Uterus (tissue), 4 donors: Measurements from ENCODE around the gene ZNF32. TPM values are rescaled to one million over a fixed set of nuclear protein-coding genes. Genes with fewer than 3 reads are reported as not detected.
A peak's percentile ranks its signal among the peaks of the same experiment; 100 is the strongest.

Experiments
- DNase-seq, 2 donors: peaks; one replicate each; pipeline ENCODE4 v3.0.0-alpha.2; 2019 to 2020
- H3K27ac ChIP-seq, 2 donors: fragments of 200-600 bp; sonication (generic); 1 replicate in 1 of 2; 2 replicates in 1 of 2; pipeline ENCODE4 v1.5.1; 2016 to 2018
- H3K27me3 ChIP-seq, 2 donors: fragments of 200-600 bp; sonication (generic); one replicate each; pipeline ENCODE4 v1.5.1; 2018 to 2019; ENCODE audit warnings: control low read depth in 1 of 2
- H3K36me3 ChIP-seq, 2 donors: fragments of 200-600 bp; sonication (generic); one replicate each; pipeline ENCODE4 v1.5.1; 2019; ENCODE audit warnings: control low read depth in 1 of 2
- H3K4me1 ChIP-seq, 2 donors: fragments of 200-600 bp; sonication (generic); one replicate each; pipeline ENCODE4 v1.5.1; 2018 to 2019; ENCODE audit warnings: control low read depth in 1 of 2
- H3K4me3 ChIP-seq, 2 donors: fragments of 200-600 bp; sonication (generic); 1 replicate in 1 of 2; 2 replicates in 1 of 2; pipeline ENCODE4 v1.5.1; 2018 to 2019; ENCODE audit warnings: mild to moderate bottlenecking in 1 of 2
- H3K9me3 ChIP-seq, 2 donors: fragments of 200-600 bp; sonication (generic); one replicate each; pipeline ENCODE4 v1.5.1; 2019; ENCODE audit warnings: control low read depth in 1 of 2
- POLR2A ChIP-seq, 2 donors: fragments of 450-650 bp; IDR thresholded peaks; one replicate each; pipeline ENCODE4 v1.6.1; 2016; ENCODE audit warnings: antibody characterized with exemption in 2 of 2, mild to moderate bottlenecking in 1 of 2, moderate library complexity in 1 of 2
- intact Hi-C: fragments of 100-400 bp; cut with DNase I; formaldehyde crosslinking; loops from one replicate; pipeline ENCODE4 v1.15.1; 2023; ENCODE audit warnings: low total_unique reads
- total RNA-seq, 4 donors: library from RNA; depleted of rRNA in 3 of 4; stranded (reverse); fragments of >200 nt in 3 of 4; gene quantifications; one replicate each; pipeline versions ENCODE4 v1.1.0 to v1.2.4, GENCODE V29; 2014 to 2023
- TF ChIP-seq, protein P1 (sequence below), 4 experiments: fragments of 200-600 bp in 2 of 4; fragments of 450-650 bp in 2 of 4; sonication (generic) in 2 of 4; IDR thresholded peaks; one replicate each; pipeline ENCODE4 v1.5.1; 2016 to 2019; ENCODE audit warnings: antibody characterized with exemption in 4 of 4, mild to moderate bottlenecking in 2 of 4, moderate library complexity in 1 of 4
- donor health status: DM: yes; HTN: yes; CAD: no.

The ZNF32 gene
- total RNA-seq, 4 donors from 2014 or later: 51.2 to 83.5 (median 67.0) TPM

DNA sequence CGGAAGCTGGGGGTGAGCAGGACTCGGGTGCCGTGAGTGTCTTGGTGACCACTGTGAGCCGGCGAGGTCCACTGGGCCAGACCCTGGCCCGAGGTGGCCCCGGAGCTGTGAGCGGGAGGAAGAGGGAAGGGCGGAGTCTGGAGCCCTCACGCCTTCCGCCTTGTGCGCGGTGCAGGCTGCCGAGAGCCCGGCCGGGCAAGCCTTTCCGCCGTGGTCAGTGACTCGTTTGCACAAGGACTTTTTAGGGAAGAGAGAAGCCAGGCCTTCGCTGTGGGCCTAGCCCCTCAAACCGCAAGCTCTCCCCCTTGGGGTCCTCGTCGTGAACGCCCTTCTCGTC is 40.9 kb upstream of the ZNF32 start:
- intact Hi-C loops: no loop called here

DNA sequence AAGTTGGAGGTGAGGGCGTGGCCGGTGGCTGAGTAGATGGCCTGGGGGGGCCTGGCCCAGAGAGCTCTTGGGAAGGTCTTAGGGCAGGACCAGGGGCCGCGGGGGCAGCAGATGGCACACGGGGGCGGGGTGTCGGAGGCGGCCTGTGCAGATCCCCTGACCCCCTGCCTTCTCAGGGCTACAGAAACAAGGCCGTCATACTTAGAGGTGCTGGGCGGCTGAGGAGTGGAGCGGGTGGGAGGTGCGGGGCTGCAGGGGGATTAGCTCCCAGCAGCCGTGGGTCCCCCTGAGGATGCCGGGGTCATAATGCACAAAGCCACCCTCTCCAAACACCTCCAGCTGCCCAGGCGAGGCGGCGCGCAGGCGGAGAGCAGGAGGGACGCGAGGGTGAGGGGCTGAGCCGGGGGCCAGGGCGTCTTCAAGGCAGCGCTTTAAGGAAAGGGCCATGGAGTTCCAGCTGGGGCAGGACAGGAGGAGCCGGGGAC is 40.4 kb upstream of the ZNF32 start:
- Histone ChIP-seq H3K4me3 (peak overlapping the region; percentile 41 to 55), H3K27me3 (no peaks in the 10 kb centered on the region), H3K36me3 (no peaks in the 10 kb centered on the region), H3K4me1 (no peaks in the 10 kb centered on the region), H3K27ac (peak overlapping the region in 1 of 2 donors; percentile 76), H3K9me3 (no peaks in the 10 kb centered on the region)
- no peak for DNase-seq
- intact Hi-C loops: no loop called here
- TF ChIP-seq, protein P1, sequence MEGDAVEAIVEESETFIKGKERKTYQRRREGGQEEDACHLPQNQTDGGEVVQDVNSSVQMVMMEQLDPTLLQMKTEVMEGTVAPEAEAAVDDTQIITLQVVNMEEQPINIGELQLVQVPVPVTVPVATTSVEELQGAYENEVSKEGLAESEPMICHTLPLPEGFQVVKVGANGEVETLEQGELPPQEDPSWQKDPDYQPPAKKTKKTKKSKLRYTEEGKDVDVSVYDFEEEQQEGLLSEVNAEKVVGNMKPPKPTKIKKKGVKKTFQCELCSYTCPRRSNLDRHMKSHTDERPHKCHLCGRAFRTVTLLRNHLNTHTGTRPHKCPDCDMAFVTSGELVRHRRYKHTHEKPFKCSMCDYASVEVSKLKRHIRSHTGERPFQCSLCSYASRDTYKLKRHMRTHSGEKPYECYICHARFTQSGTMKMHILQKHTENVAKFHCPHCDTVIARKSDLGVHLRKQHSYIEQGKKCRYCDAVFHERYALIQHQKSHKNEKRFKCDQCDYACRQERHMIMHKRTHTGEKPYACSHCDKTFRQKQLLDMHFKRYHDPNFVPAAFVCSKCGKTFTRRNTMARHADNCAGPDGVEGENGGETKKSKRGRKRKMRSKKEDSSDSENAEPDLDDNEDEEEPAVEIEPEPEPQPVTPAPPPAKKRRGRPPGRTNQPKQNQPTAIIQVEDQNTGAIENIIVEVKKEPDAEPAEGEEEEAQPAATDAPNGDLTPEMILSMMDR (IDR thresholded peaks at IDR 0.05): no peak
- TF ChIP-seq POLR2A (IDR thresholded peaks at IDR 0.05): no peak

More for the DNA sequence above, 40.9 kb upstream of the ZNF32 start:
- H3K9me3 ChIP-seq: no peaks in the 10 kb centered on the region
- H3K4me1 ChIP-seq: no peaks in the 10 kb centered on the region
- no peaks in the 10 kb centered on the region for H3K27me3 ChIP-seq
- H3K4me3 ChIP-seq: peak overlapping the region; percentile 41 to 55
- TF ChIP-seq POLR2A (IDR thresholded peaks at IDR 0.05): no peak
- TF ChIP-seq, protein P1 (IDR thresholded peaks at IDR 0.05): no peak
- H3K27ac ChIP-seq: peak overlapping the region; percentile 76 to 78
- peak; percentile 54 to 68 for DNase-seq
- no peaks in the 10 kb centered on the region for H3K36me3 ChIP-seq

DNA sequence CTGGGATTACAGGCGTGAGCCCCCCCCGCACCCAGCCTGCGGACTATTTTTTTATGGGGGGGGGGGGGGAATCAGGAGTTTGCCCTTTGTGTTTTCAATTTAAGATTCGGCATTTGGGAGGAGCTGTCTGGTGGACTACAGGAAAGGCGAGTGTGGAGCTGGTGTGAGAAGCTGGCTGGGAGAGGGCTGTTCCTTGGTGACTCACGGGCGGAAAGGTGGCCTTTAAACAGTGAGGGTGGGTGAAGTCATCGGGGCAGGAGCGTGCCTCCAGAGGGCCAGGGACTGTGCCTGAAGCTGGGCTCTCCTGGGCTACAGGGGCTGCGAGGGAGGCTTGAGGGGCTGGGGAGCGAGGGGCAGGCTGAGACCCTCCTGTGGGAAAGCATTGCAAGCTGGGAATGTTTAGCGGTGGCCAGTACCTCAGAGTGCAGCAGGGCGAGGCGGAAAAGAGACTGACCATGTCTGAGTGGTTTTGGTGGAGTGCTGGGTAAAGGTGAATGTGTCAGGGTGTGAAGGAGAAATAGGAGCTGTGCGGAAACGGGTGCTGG is 39.7 kb upstream of the ZNF32 start:
- no peak for DNase-seq
- intact Hi-C loops: no loop called here
- H3K36me3 ChIP-seq: no peaks in the 10 kb centered on the region
- H3K4me3 ChIP-seq: no peak overlapping the region
- no peaks in the 10 kb centered on the region for H3K9me3 ChIP-seq
- no peaks in the 10 kb centered on the region for H3K4me1 ChIP-seq
- no peaks in the 10 kb centered on the region for H3K27me3 ChIP-seq
- TF ChIP-seq, protein P1 (IDR thresholded peaks at IDR 0.05): no peak
- no peak for TF ChIP-seq POLR2A (IDR thresholded peaks at IDR 0.05)
- H3K27ac ChIP-seq: no peak overlapping the region

DNA sequence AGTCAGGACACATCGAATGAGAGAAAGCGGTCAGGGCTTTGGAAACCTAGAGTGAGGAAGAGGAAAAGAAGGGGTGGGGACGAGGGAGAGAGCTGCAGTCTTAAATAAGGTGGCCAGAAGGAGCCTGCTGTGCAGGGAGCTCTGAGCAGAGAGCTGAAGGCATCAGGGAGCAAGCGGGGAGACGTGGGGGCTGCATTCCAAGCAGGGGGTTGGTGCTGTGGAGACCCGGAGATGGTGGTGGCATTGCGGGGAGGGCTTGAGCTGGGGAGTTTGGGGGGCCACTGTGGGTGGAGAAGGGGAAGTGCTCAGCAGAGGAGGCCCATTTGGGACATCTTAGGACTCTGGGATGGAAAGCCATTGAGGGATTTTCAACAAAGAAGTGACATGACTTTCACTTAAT is 38.7 kb upstream of the ZNF32 start:
- TF ChIP-seq, protein P1 (IDR thresholded peaks at IDR 0.05): no peak
- TF ChIP-seq POLR2A (IDR thresholded peaks at IDR 0.05): no peak
- no peak for DNase-seq
- Histone ChIP-seq H3K4me3 (no peak overlapping the region), H3K27ac (no peak overlapping the region), H3K27me3 (no peaks in the 10 kb centered on the region), H3K4me1 (no peaks in the 10 kb centered on the region), H3K36me3 (no peaks in the 10 kb centered on the region), H3K9me3 (no peaks in the 10 kb centered on the region)
- intact Hi-C loops: no loop called here

DNA sequence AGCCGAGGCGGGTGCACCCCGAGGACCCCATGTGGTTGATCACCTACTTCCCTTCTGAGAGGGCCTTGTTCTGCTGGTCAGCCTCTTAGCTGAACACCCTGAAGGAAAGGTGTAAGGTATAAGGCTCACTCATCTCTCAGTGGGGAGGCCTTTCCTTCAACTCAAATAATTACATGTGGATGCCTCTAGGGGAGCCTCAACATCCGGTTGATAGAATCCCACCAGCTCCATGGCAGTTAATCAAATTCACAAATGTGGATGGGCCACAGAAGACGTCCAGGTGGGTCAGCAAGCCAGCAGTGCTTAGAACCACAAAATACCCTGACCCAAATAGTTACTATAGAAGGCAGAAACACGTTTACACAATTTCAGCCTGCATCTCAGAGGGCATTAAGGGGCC is 37.7 kb upstream of the ZNF32 start:
- no peak overlapping the region for H3K4me3 ChIP-seq
- H3K36me3 ChIP-seq: no peaks in the 10 kb centered on the region
- no peak overlapping the region for H3K27ac ChIP-seq
- no peaks in the 10 kb centered on the region for H3K9me3 ChIP-seq
- TF ChIP-seq POLR2A (IDR thresholded peaks at IDR 0.05): no peak
- TF ChIP-seq, protein P1 (IDR thresholded peaks at IDR 0.05): no peak
- no peaks in the 10 kb centered on the region for H3K27me3 ChIP-seq
- no peaks in the 10 kb centered on the region for H3K4me1 ChIP-seq
- no peak for DNase-seq
- intact Hi-C loops: no loop called here
